NCI-H1417 treated with DMSO at 0.1 percent for 48 hours (cell line): ENCODE measurements around the gene PADI3.

Experiments used
- DNase-seq: peaks from one replicate; lab custom pipeline; 2025; lab: John Stamatoyannopoulos, UW

PADI3 gene, protein sequence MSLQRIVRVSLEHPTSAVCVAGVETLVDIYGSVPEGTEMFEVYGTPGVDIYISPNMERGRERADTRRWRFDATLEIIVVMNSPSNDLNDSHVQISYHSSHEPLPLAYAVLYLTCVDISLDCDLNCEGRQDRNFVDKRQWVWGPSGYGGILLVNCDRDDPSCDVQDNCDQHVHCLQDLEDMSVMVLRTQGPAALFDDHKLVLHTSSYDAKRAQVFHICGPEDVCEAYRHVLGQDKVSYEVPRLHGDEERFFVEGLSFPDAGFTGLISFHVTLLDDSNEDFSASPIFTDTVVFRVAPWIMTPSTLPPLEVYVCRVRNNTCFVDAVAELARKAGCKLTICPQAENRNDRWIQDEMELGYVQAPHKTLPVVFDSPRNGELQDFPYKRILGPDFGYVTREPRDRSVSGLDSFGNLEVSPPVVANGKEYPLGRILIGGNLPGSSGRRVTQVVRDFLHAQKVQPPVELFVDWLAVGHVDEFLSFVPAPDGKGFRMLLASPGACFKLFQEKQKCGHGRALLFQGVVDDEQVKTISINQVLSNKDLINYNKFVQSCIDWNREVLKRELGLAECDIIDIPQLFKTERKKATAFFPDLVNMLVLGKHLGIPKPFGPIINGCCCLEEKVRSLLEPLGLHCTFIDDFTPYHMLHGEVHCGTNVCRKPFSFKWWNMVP

GRCh38 chr1:17248781-17249180, at the start of gene PADI3:
PADI3 (plus strand) TSS chr1:17249098; CDS start chr1:17249138, 40 bp downstream.
- no peak for DNase-seq

- no peak for DNase-seq
Observed at GRCh38 chr1:17199267-17200044, 49.4 kb upstream of the PADI3 start.

- no peak for DNase-seq
Observed at GRCh38 chr1:17200246-17200645, 48.7 kb upstream of the PADI3 start.

- DNase-seq: no peak
Observed at GRCh38 chr1:17200756-17201155, 48.1 kb upstream of the PADI3 start.

DNA sequence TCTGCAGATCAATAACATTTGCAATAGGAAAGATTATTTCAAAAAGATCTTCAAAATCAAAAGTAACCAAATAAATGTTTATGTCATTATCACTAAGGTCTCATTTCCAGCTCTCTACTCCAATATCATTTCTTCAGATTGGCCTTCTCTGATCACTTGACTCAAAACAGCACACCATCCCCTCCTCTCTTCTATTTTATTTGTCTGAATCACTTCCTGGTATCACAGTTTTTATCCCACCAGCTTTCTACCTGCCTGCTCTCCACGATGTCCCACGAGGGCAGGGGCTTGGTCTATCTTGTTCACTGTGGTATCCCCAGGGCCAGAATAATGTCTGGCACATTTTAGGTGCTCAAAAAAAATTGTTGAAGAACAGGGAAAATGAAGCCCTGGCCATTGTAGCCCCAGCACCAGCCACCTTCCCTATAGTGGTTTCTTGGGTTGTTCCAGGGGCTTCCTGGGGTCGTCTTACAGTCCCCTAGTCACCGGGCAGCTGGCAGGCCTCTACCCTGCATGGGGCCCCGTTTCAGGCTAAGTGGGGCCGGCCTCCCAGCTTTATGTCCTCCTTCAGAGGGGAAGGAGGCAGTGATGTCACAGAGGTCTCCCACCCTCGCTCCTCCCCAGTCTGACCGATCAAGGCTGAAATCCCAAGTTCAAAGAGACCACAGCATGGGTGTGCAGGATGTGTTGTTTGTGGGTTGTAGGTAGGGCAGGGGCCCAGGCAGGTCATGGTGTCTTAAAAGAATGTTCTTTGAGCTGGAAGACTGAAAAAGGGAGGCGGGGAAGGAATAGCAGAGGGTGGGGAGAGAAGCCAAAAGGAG, 47.5 kb upstream of the PADI3 start:
- no peak for DNase-seq

- no peak for DNase-seq
Observed at GRCh38 chr1:17204546-17205440, 44.1 kb upstream of the PADI3 start, which contains the start of gene PADI1. PADI1 (plus strand) TSS chr1:17205128; CDS start chr1:17205218, 90 bp downstream.

DNA sequence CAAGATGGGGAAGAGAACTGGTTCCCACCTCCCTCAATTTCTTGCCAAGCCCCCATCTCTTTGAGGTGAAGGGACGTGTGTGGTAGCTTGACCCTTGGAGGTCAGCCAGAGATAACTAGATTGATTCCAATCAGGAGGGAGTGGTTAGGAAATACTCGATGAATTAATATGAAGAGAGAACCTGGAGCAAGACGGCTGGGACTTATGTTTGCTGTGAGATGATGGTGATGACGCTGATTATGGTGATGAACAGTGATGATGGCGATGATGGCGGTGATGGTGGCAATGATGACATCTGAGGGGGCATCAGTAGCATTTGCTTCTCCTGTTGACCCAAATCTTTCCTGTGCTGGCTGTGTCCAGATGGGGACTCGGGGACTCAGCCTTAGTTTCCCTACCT, 43.2 kb upstream of the PADI3 start:
- DNase-seq: no peak

DNA sequence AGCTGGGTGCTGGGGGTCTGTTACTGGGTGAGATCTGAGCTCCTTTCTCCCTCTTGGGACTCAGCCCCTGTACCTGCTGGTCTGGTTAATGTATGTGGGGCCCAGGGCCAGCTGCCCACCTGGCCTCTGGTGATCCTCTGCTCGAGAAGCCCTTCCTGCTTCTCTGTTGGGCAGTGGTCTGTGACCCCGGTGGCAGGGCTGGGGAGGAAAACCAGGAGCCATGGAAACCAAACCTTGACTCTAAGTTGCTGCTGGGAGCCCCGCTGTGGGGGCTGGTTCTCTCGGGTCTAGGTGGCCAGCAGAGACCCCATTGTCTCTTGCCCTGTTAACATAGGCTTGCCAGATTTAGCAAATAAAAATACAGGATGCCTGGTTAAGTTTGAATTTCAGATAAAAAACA, 42.7 kb upstream of the PADI3 start:
- DNase-seq: no peak

DNA sequence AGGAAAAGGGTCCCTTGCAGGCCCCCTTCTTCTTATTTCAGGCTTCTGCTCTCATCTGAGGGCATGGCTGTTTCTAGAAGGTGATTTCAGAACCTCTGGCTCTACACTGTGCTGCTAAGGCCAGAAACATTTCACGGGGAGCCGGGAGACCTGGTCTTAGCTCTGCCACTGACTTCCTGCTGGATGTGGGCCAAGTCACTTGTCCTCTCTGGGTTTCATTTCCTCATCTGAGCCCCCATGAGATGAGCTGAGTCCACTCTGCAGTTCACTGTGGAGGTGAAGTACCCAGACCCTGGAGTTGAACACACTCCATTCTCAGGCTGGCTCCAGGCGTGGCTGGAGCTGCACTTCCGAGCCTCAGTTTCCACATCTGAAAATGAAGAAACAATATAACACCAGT, 41.9 kb upstream of the PADI3 start:
- DNase-seq: no peak

GRCh38 chr1:17207540-17207939, 41.4 kb upstream of the PADI3 start:
- DNase-seq: no peak

- DNase-seq: no peak
Observed at GRCh38 chr1:17207966-17208418, 40.9 kb upstream of the PADI3 start.

- no peak for DNase-seq
Observed at GRCh38 chr1:17208546-17208945, 40.4 kb upstream of the PADI3 start.

GRCh38 chr1:17209430-17209829, 39.5 kb upstream of the PADI3 start:
- DNase-seq: no peak

DNA sequence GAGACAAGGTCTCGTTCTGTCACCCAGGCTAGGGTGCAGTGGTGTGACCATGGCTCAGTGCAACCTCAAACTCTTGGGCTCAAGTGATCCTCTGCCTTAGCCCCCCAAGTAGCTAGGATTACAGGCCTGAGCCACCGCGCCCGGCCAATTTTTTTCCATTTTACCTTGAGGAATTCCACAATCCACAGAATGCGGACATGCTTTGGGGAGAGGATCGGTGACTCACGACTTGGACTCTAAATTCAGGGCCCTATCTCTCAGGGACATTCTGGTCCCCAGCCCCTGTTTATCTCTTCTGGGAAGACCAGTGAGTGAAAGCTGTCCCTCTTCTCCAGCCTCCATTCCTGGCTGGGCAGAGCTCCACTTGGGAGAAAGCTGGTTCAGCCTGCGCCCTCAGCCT, 38.7 kb upstream of the PADI3 start:
- no peak for DNase-seq

DNA sequence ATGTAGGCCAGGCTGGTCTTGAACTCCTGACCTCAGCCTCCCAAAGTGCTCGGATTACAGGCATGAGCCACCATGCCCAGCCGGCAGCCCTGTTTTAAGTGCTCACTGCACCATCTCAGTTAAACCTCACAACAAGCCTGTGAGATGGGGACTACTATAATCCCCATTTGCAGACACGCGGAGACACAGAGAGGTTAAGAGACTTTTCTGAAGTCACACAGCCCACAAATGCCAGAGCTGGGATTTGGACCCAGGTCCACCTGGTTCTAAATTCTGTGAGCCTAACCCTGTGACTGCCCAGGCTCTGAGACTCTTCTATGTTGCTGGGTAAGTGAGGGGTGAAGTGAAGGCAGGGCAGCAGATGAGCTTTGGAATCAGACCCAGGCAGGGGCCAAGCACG, 37.5 kb upstream of the PADI3 start:
- no peak for DNase-seq

GRCh38 chr1:17212009-17212408, 36.9 kb upstream of the PADI3 start:
- no peak for DNase-seq

GRCh38 chr1:17212487-17213121, 36.3 kb upstream of the PADI3 start:
- DNase-seq: no peak

- no peak for DNase-seq
Observed at GRCh38 chr1:17213148-17213781, 35.6 kb upstream of the PADI3 start.

DNA sequence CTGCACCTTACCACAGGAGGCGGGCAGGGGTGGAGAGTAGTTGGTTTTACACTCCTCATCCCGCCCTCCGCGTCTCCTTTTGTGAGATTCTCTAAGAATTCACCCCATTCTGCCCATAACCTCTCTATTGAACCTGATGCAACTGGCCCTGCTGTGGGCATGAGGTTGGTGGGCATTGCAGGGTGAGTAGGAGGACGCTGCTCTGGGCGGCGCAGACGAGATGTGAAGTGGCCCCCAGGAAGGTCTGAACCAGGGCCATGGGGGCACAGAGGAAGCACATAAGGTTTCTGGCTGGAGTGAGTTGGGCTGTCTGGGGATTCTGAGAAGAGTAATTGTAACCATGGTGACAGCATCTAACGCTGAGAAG, 35.1 kb upstream of the PADI3 start:
- no peak for DNase-seq
